Aorta (tissue), 5 donors: ENCODE data around the gene FGF7. TPM values are rescaled to one million over a fixed set of nuclear protein-coding genes. Genes with fewer than 3 reads are reported as not detected.

Experiments used
- ATAC-seq: fragments of 200-7000 bp; cut with Tn5 transposase; one replicate; pipeline ENCODE4 v1.9.1; 2022; ENCODE audit warnings: moderate library complexity; ENCODE audit not compliant: low FRiP score
- DNase-seq, 2 donors: peaks; one replicate each; pipeline ENCODE4 v3.0.0-alpha.2; 2020
- H3K27ac ChIP-seq, 2 donors: one replicate each; pipeline ENCODE4 v1.5.1; 2013; ENCODE audit warnings: low read length in 2 of 2, mild to moderate bottlenecking in 2 of 2, moderate library complexity in 2 of 2, control low read depth in 1 of 2, inconsistent platforms in 1 of 2, low read depth in 1 of 2
- H3K27me3 ChIP-seq, 2 donors: one replicate each; pipeline ENCODE4 v1.6.1; 2013; ENCODE audit warnings: control low read depth in 1 of 2, low read length in 1 of 2, mild to moderate bottlenecking in 1 of 2, moderate library complexity in 1 of 2; ENCODE audit not compliant: insufficient read depth in 2 of 2, control insufficient read depth in 1 of 2
- H3K36me3 ChIP-seq, 2 donors: one replicate each; pipeline ENCODE4 v1.6.1; 2013; ENCODE audit warnings: control low read depth in 1 of 2, low read length in 1 of 2, mild to moderate bottlenecking in 1 of 2; ENCODE audit not compliant: insufficient read depth in 2 of 2, control insufficient read depth in 1 of 2
- H3K4me1 ChIP-seq, 2 donors: one replicate each; pipeline ENCODE4 v1.6.1; 2013; ENCODE audit warnings: low read length in 2 of 2, control low read depth in 1 of 2, mild to moderate bottlenecking in 1 of 2, moderate library complexity in 1 of 2; ENCODE audit not compliant: insufficient read depth in 2 of 2, control insufficient read depth in 1 of 2
- H3K4me3 ChIP-seq, 2 donors: one replicate each; pipeline ENCODE4 v1.5.1; 2013; ENCODE audit warnings: low read length in 2 of 2, control low read depth in 1 of 2, mild to moderate bottlenecking in 1 of 2
- H3K9me3 ChIP-seq: one replicate; pipeline ENCODE4 v1.6.1; 2013; ENCODE audit warnings: mild to moderate bottlenecking, low read length; ENCODE audit not compliant: control insufficient read depth
- WGBS, 2 donors: extraction: QIAGEN DNeasy Blood & Tissue Kit; methylation state at CpG; one replicate each; pipeline ENCODE4 v1.1.7; 2013; 5-methylcytosine and 5-hydroxymethylcytosine counted together
- intact Hi-C, 2 donors: fragments of 100-400 bp; cut with DNase I; formaldehyde crosslinking; loops; one replicate each; pipeline versions ENCODE4 v1.14.2 to v1.15.0; 2022
- polyA plus RNA-seq, 2 donors: library from polyadenylated mRNA; stranded (reverse); fragments of 200-250 nt; gene quantifications; one replicate each; pipeline ENCODE4 v1.2.3, GENCODE V29; 2013
- total RNA-seq, 2 donors: library from RNA; stranded (reverse); fragmentation: NEBNext Ultra II Directional; extraction: Animal tissue kit (Norgen Biotek cat#: 25700); gene quantifications; one replicate each; pipeline ENCODE4 v1.2.1, GENCODE V29; 2021
- donor health status: healthy with polysubstance abuse.
- donor health status: Bipolar disorder and iron deficiency.
- donor health status: DM: no; HTN: no; CAD: no.
- donor health status: DM: no; HTN: no; CAD: no.
- donor health status: DM: yes; HTN: yes; CAD: no.

Gene FGF7
- total and polyA plus RNA-seq, 4 donors, result 0.20 to 126 (median 62.0) TPM

GRCh38 chr15:49428409-49429095 lies 5.5 kb downstream of the FGF7 start:
- Histone ChIP-seq H3K27ac (no peak overlapping the region), H3K27me3 (no peaks in the 10 kb centered on the region), H3K36me3 (no peaks in the 10 kb centered on the region), H3K4me1 (no peaks in the 10 kb centered on the region), H3K9me3 (no peaks in the 10 kb centered on the region), H3K4me3 (no peak overlapping the region)
- 61 to 63% methylated on average over 5 of the region's 5 CpGs for WGBS, 2 donors
- ATAC-seq, result peak; percentile 63
- DNase-seq, result no peak
- intact Hi-C loops, result loop anchor here in 1 of 2 donors (10.0 kb wide), 1 partner anchor 716 kb away; no protein-coding TSS in a partner anchor

DNA sequence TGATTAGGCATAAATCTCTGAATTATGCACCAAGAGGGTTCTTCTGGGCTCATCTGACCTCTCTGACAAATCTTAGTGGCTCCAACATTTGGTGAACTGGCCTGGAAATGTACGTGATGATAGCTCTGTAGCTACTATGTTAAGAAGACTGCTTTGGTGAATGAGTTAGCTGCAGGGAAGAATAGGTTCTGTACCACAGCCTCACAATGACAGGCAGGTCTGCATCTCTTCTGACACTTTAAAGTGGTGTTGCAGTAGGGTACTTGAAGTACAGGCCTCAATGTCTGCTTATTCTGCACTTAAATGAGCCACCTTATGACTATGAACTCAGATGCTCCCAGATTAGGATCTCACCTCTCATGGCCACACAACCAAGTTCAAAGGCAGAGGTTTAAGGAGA lies 7.0 kb downstream of the FGF7 start:
- H3K9me3 ChIP-seq, result no peaks in the 10 kb centered on the region
- DNase-seq (no peak), ATAC-seq (peak; percentile 20)
- no peaks in the 10 kb centered on the region for H3K27me3 ChIP-seq
- H3K4me3 ChIP-seq, result no peak overlapping the region
- intact Hi-C loops, result no loop called here
- H3K36me3 ChIP-seq, result no peaks in the 10 kb centered on the region
- no peak overlapping the region for H3K27ac ChIP-seq
- H3K4me1 ChIP-seq, result no peaks in the 10 kb centered on the region
- 92 to 100% methylated on average over 1 of the region's 1 CpG for WGBS, 2 donors

DNA sequence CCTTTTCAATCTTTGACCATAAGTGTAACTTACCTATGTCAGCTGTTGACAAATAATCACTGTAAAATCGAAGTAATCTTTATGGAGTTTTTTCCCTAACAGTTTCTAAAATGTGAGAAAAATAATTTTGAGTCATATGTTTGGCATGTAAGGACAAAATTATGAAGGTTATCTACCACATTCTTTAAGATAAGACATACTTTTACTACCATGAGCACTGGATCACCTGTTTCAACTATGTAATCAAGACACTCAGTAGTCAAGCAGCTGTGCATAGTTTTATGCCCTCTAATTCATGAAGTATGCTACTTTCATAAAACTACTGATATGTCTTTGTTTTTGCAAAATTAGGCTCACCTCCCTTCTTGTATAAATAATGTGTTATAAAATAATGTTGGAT lies 12.1 kb downstream of the FGF7 start:
- H3K4me1 ChIP-seq, result peaks cover 0 to 2% of the 10 kb centered on the region in 2 donors
- intact Hi-C loops, result no loop called here
- H3K27ac ChIP-seq, result no peak overlapping the region
- WGBS, 2 donors, result 90 to 94% methylated on average over 1 of the region's 1 CpG
- H3K9me3 ChIP-seq, result no peaks in the 10 kb centered on the region
- ATAC-seq (no peak), DNase-seq (no peak)
- no peaks in the 10 kb centered on the region for H3K27me3 ChIP-seq
- no peak overlapping the region for H3K4me3 ChIP-seq
- no peaks in the 10 kb centered on the region for H3K36me3 ChIP-seq

GRCh38 chr15:49436751-49437150 lies 13.7 kb downstream of the FGF7 start:
- no peaks in the 10 kb centered on the region for H3K9me3 ChIP-seq
- H3K27me3 ChIP-seq, result no peaks in the 10 kb centered on the region
- intact Hi-C loops, result no loop called here
- whole genome bisulfite sequencing, 2 donors, result 44 to 51% methylated on average over 2 of the region's 2 CpGs
- H3K36me3 ChIP-seq, result no peaks in the 10 kb centered on the region
- no peak overlapping the region for H3K4me3 ChIP-seq
- DNase-seq (no peak), ATAC-seq (no peak)
- H3K4me1 ChIP-seq, result peaks cover 0 to 2% of the 10 kb centered on the region in 2 donors
- no peak overlapping the region for H3K27ac ChIP-seq

DNA sequence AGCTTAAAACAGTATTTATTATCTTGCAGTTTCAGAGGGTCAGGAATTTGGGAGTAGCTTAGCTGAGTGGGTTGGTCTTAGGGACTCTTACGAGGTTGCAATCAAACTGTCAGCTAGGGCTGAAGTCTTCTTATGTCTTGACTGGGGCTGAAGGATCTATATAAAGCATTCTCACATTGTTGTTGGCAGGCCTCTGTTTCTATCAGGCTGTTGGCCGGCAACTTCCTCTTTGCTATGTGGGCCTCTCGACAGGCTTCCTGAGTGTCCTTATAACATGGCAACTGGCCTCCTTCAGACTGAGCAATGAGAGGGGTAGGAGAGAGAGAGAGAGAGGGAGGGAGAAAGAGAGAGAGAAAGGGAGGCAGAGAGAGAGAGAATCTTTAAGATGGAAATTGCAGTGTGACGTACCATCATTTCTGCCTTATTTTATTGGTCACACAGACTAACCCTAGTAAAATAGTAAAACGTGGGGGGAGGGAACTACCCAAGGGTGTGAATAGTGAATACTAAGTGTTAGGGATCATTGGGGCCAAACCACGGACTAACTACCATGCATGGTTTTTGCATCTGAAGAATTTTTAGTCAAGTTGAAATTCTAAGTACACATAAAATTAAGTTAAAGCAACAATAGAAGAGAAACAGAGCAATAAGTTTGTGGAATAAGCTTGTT lies 16.1 kb downstream of the FGF7 start:
- no peak overlapping the region for H3K4me3 ChIP-seq
- 21 to 24% methylated on average over 6 of the region's 6 CpGs for WGBS, 2 donors
- intact Hi-C loops, result no loop called here
- H3K27me3 ChIP-seq, result no peaks in the 10 kb centered on the region
- H3K36me3 ChIP-seq, result no peaks in the 10 kb centered on the region
- DNase-seq, result peak; percentile 36 to 61
- no peak overlapping the region for H3K27ac ChIP-seq
- ATAC-seq, result peak; percentile 44
- peaks cover 0 to 2% of the 10 kb centered on the region in 2 donors for H3K4me1 ChIP-seq
- no peaks in the 10 kb centered on the region for H3K9me3 ChIP-seq

DNA sequence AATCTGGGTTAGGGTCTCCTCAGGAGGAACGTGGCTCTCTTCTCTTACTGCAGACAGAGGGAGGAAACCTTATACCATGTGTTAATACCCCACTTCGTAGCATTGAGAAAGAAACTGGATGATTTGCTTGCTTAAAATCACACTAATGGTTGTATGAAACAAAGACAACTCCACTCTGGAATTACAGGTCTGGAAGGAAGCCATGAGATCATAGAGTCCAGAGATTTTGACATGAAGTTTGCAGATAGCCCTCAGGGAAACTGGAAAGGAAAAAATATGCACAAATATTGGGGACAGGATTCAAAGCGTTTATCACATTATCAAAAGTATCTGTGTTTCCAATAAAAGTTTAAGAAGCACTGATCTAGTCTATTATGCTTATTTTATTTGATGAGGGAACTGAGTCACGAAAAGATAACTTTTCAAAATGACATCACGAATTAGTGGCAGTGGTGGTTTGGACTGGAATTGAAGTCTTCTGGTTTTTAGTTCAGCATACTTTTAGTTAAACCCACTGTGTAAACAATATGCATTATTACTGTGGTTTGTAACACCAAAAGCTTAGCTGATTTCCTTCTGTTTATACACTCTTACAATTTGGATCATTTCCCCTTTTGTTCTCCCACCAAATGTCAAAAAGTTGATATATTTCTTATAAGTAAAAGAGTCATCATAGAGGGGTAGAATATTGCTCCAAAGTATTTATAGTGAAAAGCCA lies 16.8 kb downstream of the FGF7 start:
- Histone ChIP-seq H3K27me3 (no peaks in the 10 kb centered on the region), H3K4me1 (peaks cover 0 to 2% of the 10 kb centered on the region in 2 donors), H3K27ac (no peak overlapping the region), H3K4me3 (no peak overlapping the region), H3K9me3 (no peaks in the 10 kb centered on the region), H3K36me3 (no peaks in the 10 kb centered on the region)
- ATAC-seq (no peak), DNase-seq (no peak)
- intact Hi-C loops, result loop anchor here in 1 of 2 donors (10.0 kb wide), 1 partner anchor 565 kb away; no protein-coding TSS in a partner anchor
- WGBS, 2 donors, result 66 to 70% methylated on average over 5 of the region's 5 CpGs

DNA sequence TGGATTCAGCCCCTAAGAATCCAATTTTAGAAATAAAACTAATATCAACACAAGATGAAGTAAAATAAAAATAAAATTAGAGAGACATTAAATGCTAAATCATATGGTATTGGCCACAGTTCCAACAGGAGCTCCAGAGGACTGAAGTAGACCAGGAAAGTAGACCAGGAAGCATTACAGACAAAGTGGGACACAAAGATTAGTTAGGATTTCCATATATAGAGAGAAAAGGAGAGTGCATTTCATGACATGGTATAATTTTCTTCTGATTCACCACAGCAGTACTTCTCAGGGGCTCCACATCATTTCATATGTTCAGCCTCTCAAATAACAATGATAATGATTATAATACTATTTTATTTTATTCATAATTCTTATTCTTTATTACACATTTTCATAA lies 18.3 kb downstream of the FGF7 start:
- ATAC-seq (no peak), DNase-seq (no peak)
- no peak overlapping the region for H3K27ac ChIP-seq
- peaks cover 0 to 2% of the 10 kb centered on the region in 2 donors for H3K4me1 ChIP-seq
- H3K9me3 ChIP-seq, result no peaks in the 10 kb centered on the region
- H3K4me3 ChIP-seq, result no peak overlapping the region
- intact Hi-C loops, result loop anchor here in 1 of 2 donors (10.0 kb wide), 1 partner anchor 563 kb away; no protein-coding TSS in a partner anchor
- H3K27me3 ChIP-seq, result no peaks in the 10 kb centered on the region
- no peaks in the 10 kb centered on the region for H3K36me3 ChIP-seq

DNA sequence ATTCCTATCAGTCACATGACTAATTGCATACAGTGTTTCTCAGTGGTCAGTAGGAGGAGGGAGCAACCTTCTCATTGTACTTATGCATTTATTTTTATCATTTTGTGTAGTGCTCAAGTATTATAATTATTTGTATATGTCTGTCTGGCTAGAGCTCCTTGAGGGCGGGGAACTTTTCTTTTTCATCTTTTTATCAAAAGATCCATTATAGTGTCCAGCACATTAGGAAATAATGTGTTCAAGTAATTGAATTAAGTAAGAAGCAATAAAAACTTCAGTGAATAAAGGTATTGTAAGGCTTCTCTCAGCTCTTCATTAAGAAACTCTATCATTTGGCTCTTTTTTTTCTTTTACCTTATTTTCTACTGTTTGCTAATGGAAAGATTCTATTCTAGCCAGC lies 18.8 kb downstream of the FGF7 start:
- Histone ChIP-seq H3K27ac (no peak overlapping the region), H3K27me3 (no peaks in the 10 kb centered on the region), H3K4me3 (no peak overlapping the region), H3K4me1 (peaks cover 0 to 2% of the 10 kb centered on the region in 2 donors), H3K36me3 (no peaks in the 10 kb centered on the region), H3K9me3 (no peaks in the 10 kb centered on the region)
- ATAC-seq (no peak), DNase-seq (no peak)
- WGBS, 2 donors, result 92 to 96% methylated on average over 1 of the region's 1 CpG
- intact Hi-C loops, result loop anchor here in 1 of 2 donors (10.0 kb wide), 1 partner anchor 563 kb away; no protein-coding TSS in a partner anchor
